Testis (tissue), 2 donors: ENCODE data around the gene ABI3.

Experiments used
- POLR2A ChIP-seq: fragments of 450-650 bp; IDR thresholded peaks from one replicate; pipeline ENCODE4 v1.6.1; 2017; ENCODE audit warnings: antibody characterized with exemption, mild to moderate bottlenecking, moderate library complexity
- TF ChIP-seq, protein P1 (sequence below), 3 experiments: fragments of 450-650 bp in 2 of 3; fragments of 200-600 bp in 1 of 3; sonication (generic) in 1 of 3; IDR thresholded peaks; one replicate each; pipeline ENCODE4 v1.5.1; 2016 to 2019; ENCODE audit warnings: antibody characterized with exemption in 3 of 3, mild to moderate bottlenecking in 2 of 3, moderate library complexity in 1 of 3

DNA sequence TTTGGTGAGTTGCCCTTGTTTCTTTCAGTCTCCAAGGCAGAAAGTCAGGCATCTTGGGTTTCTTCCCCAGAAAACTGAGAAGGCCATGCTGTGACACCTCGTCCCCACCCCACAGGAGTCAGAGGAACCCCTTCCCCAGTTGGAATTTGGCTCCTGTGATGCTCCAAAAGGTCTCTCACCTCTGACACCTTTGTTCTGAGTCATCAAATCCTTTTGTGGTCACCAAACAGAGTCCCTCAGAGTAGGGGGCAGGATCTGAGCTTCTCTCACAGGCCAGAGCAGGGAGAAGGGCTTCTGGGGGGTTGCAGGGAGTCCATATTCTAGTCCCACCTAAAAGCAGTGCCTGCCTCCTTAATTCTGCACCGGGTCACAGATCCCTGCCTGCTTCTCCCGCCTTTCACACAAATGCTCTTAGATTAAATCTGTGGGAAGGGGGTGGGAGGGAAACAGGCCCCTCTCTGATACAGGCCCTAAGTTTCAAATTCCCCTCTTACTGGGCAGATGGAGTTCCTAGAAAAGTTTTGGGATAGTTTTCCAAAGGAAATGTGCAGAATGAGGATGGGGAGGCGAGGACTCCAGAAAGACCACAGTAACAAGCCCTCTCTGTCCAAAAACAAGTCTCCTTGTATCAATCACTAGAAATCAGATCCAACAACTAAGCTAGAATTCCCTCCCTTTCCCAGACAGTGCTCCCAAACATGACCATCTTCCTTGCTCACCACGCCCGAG lies 18.7 kb downstream of the ABI3 start:
- TF ChIP-seq, protein P1, sequence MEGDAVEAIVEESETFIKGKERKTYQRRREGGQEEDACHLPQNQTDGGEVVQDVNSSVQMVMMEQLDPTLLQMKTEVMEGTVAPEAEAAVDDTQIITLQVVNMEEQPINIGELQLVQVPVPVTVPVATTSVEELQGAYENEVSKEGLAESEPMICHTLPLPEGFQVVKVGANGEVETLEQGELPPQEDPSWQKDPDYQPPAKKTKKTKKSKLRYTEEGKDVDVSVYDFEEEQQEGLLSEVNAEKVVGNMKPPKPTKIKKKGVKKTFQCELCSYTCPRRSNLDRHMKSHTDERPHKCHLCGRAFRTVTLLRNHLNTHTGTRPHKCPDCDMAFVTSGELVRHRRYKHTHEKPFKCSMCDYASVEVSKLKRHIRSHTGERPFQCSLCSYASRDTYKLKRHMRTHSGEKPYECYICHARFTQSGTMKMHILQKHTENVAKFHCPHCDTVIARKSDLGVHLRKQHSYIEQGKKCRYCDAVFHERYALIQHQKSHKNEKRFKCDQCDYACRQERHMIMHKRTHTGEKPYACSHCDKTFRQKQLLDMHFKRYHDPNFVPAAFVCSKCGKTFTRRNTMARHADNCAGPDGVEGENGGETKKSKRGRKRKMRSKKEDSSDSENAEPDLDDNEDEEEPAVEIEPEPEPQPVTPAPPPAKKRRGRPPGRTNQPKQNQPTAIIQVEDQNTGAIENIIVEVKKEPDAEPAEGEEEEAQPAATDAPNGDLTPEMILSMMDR (IDR thresholded peaks at IDR 0.05) = no peak
- TF ChIP-seq POLR2A = no peak
